Posterior cingulate gyrus (tissue), 11 donors: Measurements from ENCODE around the gene AUTS2.

ENCODE experiments used
- DNase-seq, 10 donors: peaks; one replicate each; pipeline versions ENCODE4 v3.0.0 to v3.0.0-alpha.2; 2020 to 2021; ENCODE audit warnings: mixed read lengths in 3 of 10
- intact Hi-C: fragments of 100-400 bp; cut with DNase I; formaldehyde crosslinking; loops from one replicate; pipeline ENCODE4 v1.15.1; 2023

Gene AUTS2

GRCh38 chr7:70177166-70177565, 578.9 kb downstream of the AUTS2 start:
- no peak for DNase-seq
- intact Hi-C loops = no loop called here

DNA sequence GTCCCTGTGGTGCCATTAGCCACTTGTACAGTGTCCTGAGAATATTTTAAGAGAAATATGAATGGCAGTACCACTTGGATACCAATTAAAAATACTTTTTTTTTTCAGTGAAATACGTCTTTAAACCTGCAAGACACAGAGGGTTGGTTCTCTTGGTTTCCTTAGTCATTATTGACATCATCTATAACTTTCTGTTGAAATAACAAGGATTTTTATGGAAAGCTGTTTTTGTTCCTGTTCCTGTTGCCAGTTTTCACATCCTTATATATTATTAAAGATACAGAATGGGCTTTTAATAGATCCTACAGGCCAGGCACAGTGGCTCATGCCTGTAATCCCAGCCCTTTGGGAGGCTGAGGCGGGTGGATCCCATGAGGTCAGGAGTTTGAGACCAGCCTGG, 579.9 kb downstream of the AUTS2 start:
- intact Hi-C loops = no loop called here
- DNase-seq = no peak

- no peak for DNase-seq
- intact Hi-C loops = no loop called here
Observed at GRCh38 chr7:70178787-70179186, 580.5 kb downstream of the AUTS2 start.

- DNase-seq = no peak
- intact Hi-C loops = no loop called here
Observed at GRCh38 chr7:70182521-70182920, 584.2 kb downstream of the AUTS2 start.

DNA sequence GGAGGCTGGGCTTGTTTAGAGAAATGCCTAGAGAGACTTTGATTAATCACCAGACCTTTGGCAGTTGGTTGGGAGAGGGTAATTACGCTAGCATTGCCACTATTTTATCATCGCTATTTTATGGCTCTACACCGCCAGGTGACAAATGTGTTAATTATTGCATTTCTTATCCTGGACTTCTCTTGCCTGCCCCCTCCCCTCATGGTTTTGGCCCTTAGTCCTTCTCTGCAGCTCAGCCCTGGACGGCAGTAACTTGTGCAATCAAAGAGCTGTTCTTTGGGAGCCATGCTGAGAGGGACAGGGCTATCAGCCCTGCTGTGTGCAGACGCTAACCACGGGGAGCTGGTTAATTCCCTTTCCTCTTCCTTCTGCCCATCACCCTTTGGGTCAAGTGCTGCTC, 585.0 kb downstream of the AUTS2 start:
- intact Hi-C loops = no loop called here

GRCh38 chr7:70188901-70189650, 590.8 kb downstream of the AUTS2 start:
- DNase-seq = no peak
- intact Hi-C loops = no loop called here

More for the DNA sequence above, 585.0 kb downstream of the AUTS2 start:
- DNase-seq = no peak

DNA sequence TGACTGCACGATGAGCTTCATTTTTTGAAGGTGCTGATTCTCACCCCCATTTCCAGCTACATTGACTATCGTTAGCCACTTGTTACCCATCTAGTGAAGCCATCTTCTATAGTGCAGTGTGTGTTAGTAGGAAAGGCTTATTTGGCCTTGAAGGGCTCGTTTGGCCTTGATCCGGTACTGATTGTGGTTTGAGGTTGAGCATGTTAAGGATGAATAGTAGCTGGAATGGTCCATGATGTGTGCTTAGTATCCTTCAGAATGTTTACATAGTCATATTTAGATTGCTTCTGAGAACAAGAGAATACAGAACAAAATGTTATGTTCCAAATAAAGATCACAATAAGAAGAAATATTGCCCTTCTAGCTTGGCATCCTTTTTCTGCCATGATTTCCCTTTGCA, 591.5 kb downstream of the AUTS2 start:
- no peak for DNase-seq
- intact Hi-C loops = no loop called here

DNA sequence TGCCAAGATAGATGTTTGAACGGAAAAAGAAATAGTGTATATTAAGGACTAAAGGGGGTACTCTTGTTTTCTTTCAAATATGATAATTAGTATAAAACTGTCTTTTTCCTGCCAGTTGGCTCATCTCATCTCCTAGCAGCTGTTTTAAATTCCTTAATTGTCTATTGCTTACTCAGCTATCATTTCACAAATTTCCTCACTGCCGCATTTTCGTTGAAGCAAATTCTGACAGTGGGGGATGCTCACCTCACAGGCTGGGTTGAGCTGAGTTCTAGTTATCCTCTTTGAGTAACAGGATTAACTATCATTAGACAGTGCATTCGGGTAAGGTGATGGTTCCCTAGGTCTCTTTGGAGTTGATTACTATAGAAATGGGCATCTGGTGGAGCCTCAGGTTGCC, 592.0 kb downstream of the AUTS2 start:
- intact Hi-C loops = no loop called here
- no peak for DNase-seq

GRCh38 chr7:70193514-70193913, 595.2 kb downstream of the AUTS2 start:
- DNase-seq = no peak
- intact Hi-C loops = no loop called here

GRCh38 chr7:70208236-70209063, 610.2 kb downstream of the AUTS2 start:
- DNase-seq = no peak
- intact Hi-C loops = no loop called here

- intact Hi-C loops = no loop called here
- DNase-seq = no peak
Observed at GRCh38 chr7:70210200-70210935, 612.1 kb downstream of the AUTS2 start.

- intact Hi-C loops = no loop called here
Observed at GRCh38 chr7:70210936-70211310, 612.6 kb downstream of the AUTS2 start.

GRCh38 chr7:70212281-70212680, 614.0 kb downstream of the AUTS2 start:
- intact Hi-C loops = no loop called here
- DNase-seq = no peak

More at GRCh38 chr7:70210936-70211310, 612.6 kb downstream of the AUTS2 start:
- DNase-seq = no peak

DNA sequence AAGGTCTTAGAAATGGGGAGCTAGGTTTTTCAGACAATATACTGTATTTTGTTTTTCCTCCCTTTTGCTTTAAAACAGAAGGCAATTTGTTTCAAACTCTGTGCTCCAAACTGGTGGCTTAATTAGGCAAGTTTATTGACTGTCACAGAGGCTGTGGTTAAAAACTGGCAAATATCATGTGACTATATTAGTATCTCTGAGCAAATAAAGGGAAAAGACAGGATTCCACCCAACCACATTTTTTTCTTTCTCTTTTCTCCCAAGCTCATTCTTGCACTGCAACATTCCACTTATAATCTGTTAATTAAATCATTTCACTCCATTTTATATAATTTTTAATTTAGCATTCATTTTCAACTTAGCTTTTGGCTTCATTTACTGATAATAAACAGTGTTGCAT, 615.8 kb downstream of the AUTS2 start:
- intact Hi-C loops = no loop called here

DNA sequence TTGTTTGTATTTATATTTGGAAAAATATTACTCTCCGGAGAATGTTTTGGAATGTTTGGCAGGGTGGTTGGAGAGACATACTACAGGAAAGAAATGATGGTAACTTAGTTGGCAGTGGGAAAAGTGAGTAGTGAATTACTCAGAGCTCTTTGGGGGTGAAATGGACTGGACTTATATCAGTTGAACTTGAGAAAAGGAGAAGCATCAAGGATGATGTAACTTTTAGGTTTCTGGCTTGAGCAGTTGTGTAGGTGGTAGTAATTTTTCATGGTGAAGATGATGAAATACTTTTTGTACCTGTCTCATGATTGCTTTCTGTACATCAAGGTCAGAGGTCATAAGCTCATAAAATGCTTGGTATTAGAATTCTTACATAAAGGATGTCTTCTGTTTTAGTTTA, 617.2 kb downstream of the AUTS2 start:
- intact Hi-C loops = no loop called here
- no peak for DNase-seq

More for the DNA sequence above, 615.8 kb downstream of the AUTS2 start:
- DNase-seq = no peak

DNA sequence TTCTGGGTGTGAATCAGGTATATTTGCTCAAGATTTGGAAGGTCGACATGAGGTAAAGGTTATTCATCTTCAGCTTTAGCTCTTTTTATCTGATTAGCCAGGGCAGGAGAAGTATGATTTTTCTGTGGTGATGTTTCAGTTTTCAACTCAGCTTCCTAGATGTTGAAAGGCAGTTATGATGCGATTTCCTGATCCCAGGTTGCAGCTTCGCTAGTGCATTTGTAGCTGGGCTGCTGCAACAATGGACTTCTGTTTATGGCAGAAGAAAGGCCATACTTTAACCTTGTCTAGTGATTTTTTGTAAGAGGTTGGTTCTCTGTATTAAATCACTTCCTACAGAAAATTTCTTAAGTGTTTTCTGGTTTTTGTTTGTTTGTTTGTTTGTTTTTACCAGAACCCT, 619.3 kb downstream of the AUTS2 start:
- intact Hi-C loops = no loop called here
- no peak for DNase-seq

DNA sequence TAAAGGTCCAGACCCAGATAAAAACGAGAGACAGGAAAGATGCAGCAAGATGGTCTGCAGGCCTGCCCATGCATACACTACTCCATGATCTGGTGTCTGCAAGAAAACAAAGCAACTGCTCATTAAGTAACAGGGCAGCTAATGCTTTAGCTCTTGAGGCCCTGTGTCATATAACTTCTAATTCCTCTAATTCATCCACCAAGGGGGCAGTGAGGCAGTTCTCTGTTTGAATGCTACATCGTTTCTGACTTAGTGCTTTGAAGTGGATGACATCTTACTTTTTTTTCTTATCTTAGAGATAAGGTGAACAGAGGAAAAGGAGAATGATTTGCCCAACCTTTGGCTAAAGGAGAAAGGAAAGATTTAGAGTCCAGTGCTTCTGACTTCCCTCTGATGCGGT, 619.7 kb downstream of the AUTS2 start:
- no peak for DNase-seq
- intact Hi-C loops = no loop called here

GRCh38 chr7:70219061-70219460, 620.8 kb downstream of the AUTS2 start:
- no peak for DNase-seq
- intact Hi-C loops = no loop called here

DNA sequence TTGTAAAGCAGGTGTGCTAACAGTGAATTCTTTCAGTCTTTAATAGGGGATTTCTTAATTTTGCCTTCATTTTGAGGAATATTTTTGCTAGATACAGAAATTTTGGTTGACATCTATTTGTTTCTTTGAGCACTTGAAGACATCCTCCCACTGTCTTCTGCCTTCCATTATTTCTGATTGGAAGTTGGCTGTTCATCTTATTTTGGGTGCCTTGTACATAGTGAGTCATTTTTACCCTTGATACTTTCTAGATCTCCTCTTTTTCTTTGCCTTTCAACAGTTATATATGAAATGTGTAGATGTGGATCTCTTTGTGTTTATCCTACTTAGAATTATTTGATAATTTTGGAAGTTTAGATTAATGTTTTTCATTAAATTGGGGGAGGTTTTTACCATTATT, 631.0 kb downstream of the AUTS2 start:
- intact Hi-C loops = no loop called here
- no peak for DNase-seq

DNA sequence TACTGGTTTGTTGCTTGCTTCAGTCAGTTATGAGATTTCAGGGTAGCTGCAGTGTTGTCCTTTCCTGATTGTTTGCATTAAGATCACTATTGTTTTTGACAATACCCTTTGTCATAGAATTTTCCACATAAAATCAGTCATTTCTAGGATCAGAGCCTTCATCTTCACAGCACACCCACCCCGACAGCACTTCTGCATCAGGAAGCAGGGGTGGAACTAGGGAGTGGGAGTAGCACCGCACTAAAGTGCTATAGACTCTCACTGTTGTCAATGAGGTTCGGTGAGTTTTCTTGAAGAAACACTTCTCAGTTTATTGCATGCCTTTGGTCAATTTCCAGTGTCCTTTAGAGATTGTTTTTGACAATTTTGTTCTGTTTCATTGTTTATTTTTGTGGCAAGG, 632.5 kb downstream of the AUTS2 start:
- no peak for DNase-seq

GRCh38 chr7:70233776-70234175, 635.5 kb downstream of the AUTS2 start:
- intact Hi-C loops = no loop called here
- DNase-seq = no peak

More for the DNA sequence above, 632.5 kb downstream of the AUTS2 start:
- intact Hi-C loops = no loop called here
